Activated B cell treated with CpG ODN at 0.5 μM for 24 hours (primary cell): ENCODE results near the gene PROCA1. TPM values are rescaled to one million over a fixed set of nuclear protein-coding genes. Genes with fewer than 3 reads are reported as not detected.

Experiments used
- ATAC-seq: fragments of 200-7000 bp; cut with Tn5 transposase; one replicate; pipeline ENCODE4 v1.10.0; 2021; ENCODE audit warnings: low read depth, mild to moderate bottlenecking, moderate library complexity
- CTCF ChIA-PET: fragments of 350-600 bp; sonication (Branson Sonifier 250); formaldehyde crosslinking; loops from one replicate; lab custom pipeline; 2021; ENCODE audit warnings: antibody characterized with exemption; lab: Charles Lee
- POLR2A ChIA-PET: fragments of 350-600 bp; sonication (Branson Sonifier 250); formaldehyde crosslinking; loops from one replicate; lab custom pipeline; 2021; ENCODE audit warnings: antibody characterized with exemption; lab: Charles Lee
- DNase-seq: peaks from one replicate; pipeline ENCODE4 v3.0.0; 2022
- H3K27ac Mint-ChIP-seq: one replicate; pipeline ENCODE4 v1.8.0; 2020; ENCODE audit warnings: mixed read lengths
- H3K27me3 Mint-ChIP-seq: one replicate; pipeline ENCODE4 v1.8.0; 2021; ENCODE audit warnings: mixed read lengths
- H3K36me3 Mint-ChIP-seq: one replicate; pipeline ENCODE4 v1.8.0; 2021; ENCODE audit warnings: low read depth, mixed read lengths
- H3K4me1 Mint-ChIP-seq: one replicate; pipeline ENCODE4 v1.8.0; 2021; ENCODE audit warnings: mixed read lengths
- H3K4me3 Mint-ChIP-seq: one replicate; pipeline ENCODE4 v1.8.0; 2020; ENCODE audit warnings: mild to moderate bottlenecking, mixed read lengths
- H3K9me3 Mint-ChIP-seq: one replicate; pipeline ENCODE4 v1.8.0; 2020; ENCODE audit warnings: mixed read lengths
- CTCF ChIP-seq: fragments of 200-600 bp; IDR thresholded peaks from one replicate; pipeline ENCODE4 v1.8.0; 2022; ENCODE audit warnings: antibody characterized with exemption, mild to moderate bottlenecking
- intact Hi-C: fragments of 100-400 bp; cut with micrococcal nuclease; formaldehyde crosslinking; loops from one replicate; pipeline ENCODE4 v1.15.1; 2024
- total RNA-seq: library from RNA; stranded (reverse); gene quantifications from 2 replicates; pipeline ENCODE4 v1.2.3, GENCODE V29; 2022

The PROCA1 gene
- total RNA-seq, 1 donor from 2014 or later = 11.0 TPM

- Mint-ChIP-seq H3K9me3 (no peaks in the 10 kb centered on the region), H3K4me3 (peak within 1 kb of the TSS; percentile 93), H3K4me1 (peaks cover 70% of the 10 kb centered on the region), H3K27me3 (no peaks in the 10 kb centered on the region), H3K36me3 (peaks cover 64% of the 10 kb centered on the region), H3K27ac (peak within 1 kb of the TSS; percentile 99)
- POLR2A ChIA-PET = interaction anchor here (0.7 to 23.0 kb wide), 13 partner anchors 8 to 397 kb away, joined by 3 to 2384 read pairs (median 4); partner anchors contain the start of genes BLTP2, FAM222B, NEK8 and PHF12
- intact Hi-C loops = loop anchor here (1.0 kb wide), 1 partner anchor 15 kb away; the partner anchor contains the start of gene NEK8
- CTCF ChIA-PET = interaction anchor here (0.9 to 17.6 kb wide), 3 partner anchors 13 to 24 kb away, joined by 3 to 545 read pairs (median 7); partner anchors contain the start of genes NEK8, RPL23A and TLCD1
- ATAC-seq (peak; percentile 66), DNase-seq (peak; percentile 87)
- no peak for TF ChIP-seq CTCF
Measured at GRCh38 chr17:28743243-28744103, 31.8 kb upstream of the PROCA1 start, which contains the start of gene TRAF4. TSS of gene TRAF4 (plus strand) at chr17:28744011. CDS start at chr17:28744113, 102 bp downstream.

- ChIA-PET POLR2A (interaction anchor here (0.5 to 23.0 kb wide), 14 partner anchors 9 to 383 kb away, joined by 3 to 2384 read pairs (median 6); partner anchors contain the start of genes DHRS13, FLOT2, NEK8 and PHF12), CTCF (interaction anchor here (1.4 to 17.6 kb wide), 2 partner anchors 8 to 14 kb away, joined by 7 to 545 read pairs; partner anchors contain the start of genes NEK8 and TLCD1)
- Mint-ChIP-seq H3K27me3 (no peaks in the 10 kb centered on the region), H3K9me3 (no peaks in the 10 kb centered on the region), H3K4me3 (peak overlapping the region; percentile 86), H3K4me1 (peaks cover 71% of the 10 kb centered on the region), H3K27ac (peak overlapping the region; percentile 99), H3K36me3 (peaks cover 47% of the 10 kb centered on the region)
- ATAC-seq = peak; percentile 15
- intact Hi-C loops = loop anchor here (1.0 kb wide), 1 partner anchor 9 kb away; no protein-coding TSS in a partner anchor
- TF ChIP-seq CTCF = no peak
- peak; percentile 62 for DNase-seq
Measured at GRCh38 chr17:28741358-28742349, 30.0 kb upstream of the PROCA1 start.

GRCh38 chr17:28740406-28741357 is 29.0 kb upstream of the PROCA1 start:
- POLR2A ChIA-PET = interaction anchor here (0.6 to 23.0 kb wide), 12 partner anchors 10 to 384 kb away, joined by 3 to 2384 read pairs (median 7); partner anchors contain the start of genes DHRS13, FLOT2, NEK8 and PHF12
- Mint-ChIP-seq H3K27ac (peak overlapping the region; percentile 99), H3K4me1 (peaks cover 73% of the 10 kb centered on the region), H3K4me3 (peak overlapping the region; percentile 86), H3K9me3 (no peaks in the 10 kb centered on the region), H3K27me3 (no peaks in the 10 kb centered on the region), H3K36me3 (peaks cover 39% of the 10 kb centered on the region)
- CTCF ChIA-PET = interaction anchor here (1.2 to 17.6 kb wide), 3 partner anchors 9 to 23 kb away, joined by 4 to 545 read pairs (median 7); partner anchors contain the start of genes NEK8 and TLCD1
- no peak for TF ChIP-seq CTCF
- ATAC-seq (no peak), DNase-seq (no peak)
- intact Hi-C loops = loop anchor here (1.0 kb wide), 1 partner anchor 10 kb away; no protein-coding TSS in a partner anchor
